ENCODE measurements around the gene SLC39A11.
"Not testable (repeated sequence)": the region's sequence is repeated elsewhere in the genome, so short reads cannot be mapped to it uniquely, and the experiment has no call there.

The SLC39A11 gene

GRCh38 chr17:72920513-72920912 is 172.0 kb downstream of the SLC39A11 start:
- TF ChIP-seq TAF1 (IDR thresholded peaks at IDR 0.05; ENCODE audit: low read depth, low read length) (no peak), SPI1 (IDR thresholded peaks at IDR 0.05; ENCODE audit: low read depth, low read length) (no peak), POLR2AphosphoS5 (IDR thresholded peaks at IDR 0.05; ENCODE audit: low read depth, low read length) (no peak), POLR2A (IDR thresholded peaks at IDR 0.05; ENCODE audit: low read depth, low read length) (no peak), POU2F2 (IDR thresholded peaks at IDR 0.05; ENCODE audit: low read depth, low read length) (no peak), PAX5 (IDR thresholded peaks at IDR 0.05; ENCODE audit: insufficient read depth, low read length, severe bottlenecking) (no peak)
- DNase-seq (ENCODE audit: insufficient read length, low spot score) (no peak), FAIRE-seq (no peak)

GRCh38 chr17:72916991-72917390 is 175.5 kb downstream of the SLC39A11 start:
- no peak for DNase-seq (ENCODE audit: insufficient read length, low spot score)
- TF ChIP-seq POU2F2 (IDR thresholded peaks at IDR 0.05; ENCODE audit: low read depth, low read length) (no peak), POLR2A (IDR thresholded peaks at IDR 0.05; ENCODE audit: low read depth, low read length) (no peak), TAF1 (IDR thresholded peaks at IDR 0.05; ENCODE audit: low read depth, low read length) (no peak), SPI1 (IDR thresholded peaks at IDR 0.05; ENCODE audit: low read depth, low read length) (no peak), PAX5 (IDR thresholded peaks at IDR 0.05; ENCODE audit: insufficient read depth, low read length, severe bottlenecking) (no peak), POLR2AphosphoS5 (IDR thresholded peaks at IDR 0.05; ENCODE audit: low read depth, low read length) (no peak)
- no peak for FAIRE-seq

GRCh38 chr17:72915625-72916081 is 176.8 kb downstream of the SLC39A11 start:
- TF ChIP-seq SPI1 (IDR thresholded peaks at IDR 0.05; ENCODE audit: low read depth, low read length) (no peak), TAF1 (IDR thresholded peaks at IDR 0.05; ENCODE audit: low read depth, low read length) (no peak), POLR2A (IDR thresholded peaks at IDR 0.05; ENCODE audit: low read depth, low read length) (no peak), POLR2AphosphoS5 (IDR thresholded peaks at IDR 0.05; ENCODE audit: low read depth, low read length) (no peak), POU2F2 (IDR thresholded peaks at IDR 0.05; ENCODE audit: low read depth, low read length) (no peak), PAX5 (IDR thresholded peaks at IDR 0.05; ENCODE audit: insufficient read depth, low read length, severe bottlenecking) (no peak)
- FAIRE-seq (no peak), DNase-seq (ENCODE audit: insufficient read length, low spot score) (no peak)

- TF ChIP-seq SPI1 (IDR thresholded peaks at IDR 0.05; ENCODE audit: low read depth, low read length): no peak
- TF ChIP-seq POU2F2 (IDR thresholded peaks at IDR 0.05; ENCODE audit: low read depth, low read length): no peak
- no peak for TF ChIP-seq POLR2A (IDR thresholded peaks at IDR 0.05; ENCODE audit: low read depth, low read length)
- no peak for TF ChIP-seq POLR2AphosphoS5 (IDR thresholded peaks at IDR 0.05; ENCODE audit: low read depth, low read length)
- TF ChIP-seq PAX5 (IDR thresholded peaks at IDR 0.05; ENCODE audit: insufficient read depth, low read length, severe bottlenecking): no peak
- no peak for TF ChIP-seq TAF1 (IDR thresholded peaks at IDR 0.05; ENCODE audit: low read depth, low read length)
- FAIRE-seq: no peak
- no peak for DNase-seq (ENCODE audit: insufficient read length, low spot score)
Observed at GRCh38 chr17:72913142-72913682, 179.3 kb downstream of the SLC39A11 start.

GRCh38 chr17:72906306-72906705 is 186.2 kb downstream of the SLC39A11 start:
- no peak for FAIRE-seq
- TF ChIP-seq TAF1 (IDR thresholded peaks at IDR 0.05; ENCODE audit: low read depth, low read length) (no peak), POU2F2 (IDR thresholded peaks at IDR 0.05; ENCODE audit: low read depth, low read length) (no peak), POLR2A (IDR thresholded peaks at IDR 0.05; ENCODE audit: low read depth, low read length) (no peak), POLR2AphosphoS5 (IDR thresholded peaks at IDR 0.05; ENCODE audit: low read depth, low read length) (no peak), PAX5 (IDR thresholded peaks at IDR 0.05; ENCODE audit: insufficient read depth, low read length, severe bottlenecking) (no peak), SPI1 (IDR thresholded peaks at IDR 0.05; ENCODE audit: low read depth, low read length) (no peak)

GRCh38 chr17:72903522-72903921 is 189.0 kb downstream of the SLC39A11 start:
- DNase-seq (ENCODE audit: insufficient read length, low spot score): no peak
- no peak for FAIRE-seq
- TF ChIP-seq POU2F2 (IDR thresholded peaks at IDR 0.05; ENCODE audit: low read depth, low read length): no peak
- TF ChIP-seq POLR2AphosphoS5 (IDR thresholded peaks at IDR 0.05; ENCODE audit: low read depth, low read length): no peak
- no peak for TF ChIP-seq TAF1 (IDR thresholded peaks at IDR 0.05; ENCODE audit: low read depth, low read length)
- no peak for TF ChIP-seq SPI1 (IDR thresholded peaks at IDR 0.05; ENCODE audit: low read depth, low read length)
- TF ChIP-seq POLR2A (IDR thresholded peaks at IDR 0.05; ENCODE audit: low read depth, low read length): no peak
- TF ChIP-seq PAX5 (IDR thresholded peaks at IDR 0.05; ENCODE audit: insufficient read depth, low read length, severe bottlenecking): no peak

More at GRCh38 chr17:72906306-72906705, 186.2 kb downstream of the SLC39A11 start:
- DNase-seq (ENCODE audit: insufficient read length, low spot score): no peak

GRCh38 chr17:72901657-72902056 is 190.8 kb downstream of the SLC39A11 start:
- FAIRE-seq (no peak), DNase-seq (ENCODE audit: insufficient read length, low spot score) (no peak)
- no peak for TF ChIP-seq PAX5 (IDR thresholded peaks at IDR 0.05; ENCODE audit: insufficient read depth, low read length, severe bottlenecking)
- TF ChIP-seq TAF1 (IDR thresholded peaks at IDR 0.05; ENCODE audit: low read depth, low read length): no peak
- no peak for TF ChIP-seq POLR2A (IDR thresholded peaks at IDR 0.05; ENCODE audit: low read depth, low read length)
- TF ChIP-seq POU2F2 (IDR thresholded peaks at IDR 0.05; ENCODE audit: low read depth, low read length): no peak
- no peak for TF ChIP-seq POLR2AphosphoS5 (IDR thresholded peaks at IDR 0.05; ENCODE audit: low read depth, low read length)
- no peak for TF ChIP-seq SPI1 (IDR thresholded peaks at IDR 0.05; ENCODE audit: low read depth, low read length)

GRCh38 chr17:72901083-72901482 is 191.4 kb downstream of the SLC39A11 start:
- no peak for DNase-seq (ENCODE audit: insufficient read length, low spot score)
- no peak for FAIRE-seq
- TF ChIP-seq PAX5 (IDR thresholded peaks at IDR 0.05; ENCODE audit: insufficient read depth, low read length, severe bottlenecking) (no peak), POLR2A (IDR thresholded peaks at IDR 0.05; ENCODE audit: low read depth, low read length) (no peak), TAF1 (IDR thresholded peaks at IDR 0.05; ENCODE audit: low read depth, low read length) (no peak)

- DNase-seq (ENCODE audit: insufficient read length, low spot score): no peak
- FAIRE-seq: no peak
- TF ChIP-seq PAX5 (IDR thresholded peaks at IDR 0.05; ENCODE audit: insufficient read depth, low read length, severe bottlenecking): no peak
- TF ChIP-seq TAF1 (IDR thresholded peaks at IDR 0.05; ENCODE audit: low read depth, low read length): no peak
- TF ChIP-seq SPI1 (IDR thresholded peaks at IDR 0.05; ENCODE audit: low read depth, low read length): no peak
- no peak for TF ChIP-seq POLR2AphosphoS5 (IDR thresholded peaks at IDR 0.05; ENCODE audit: low read depth, low read length)
- no peak for TF ChIP-seq POLR2A (IDR thresholded peaks at IDR 0.05; ENCODE audit: low read depth, low read length)
- no peak for TF ChIP-seq POU2F2 (IDR thresholded peaks at IDR 0.05; ENCODE audit: low read depth, low read length)
Observed at GRCh38 chr17:72900654-72900971, 191.9 kb downstream of the SLC39A11 start.

GRCh38 chr17:72898725-72899124 is 193.8 kb downstream of the SLC39A11 start:
- FAIRE-seq (no peak), DNase-seq (ENCODE audit: insufficient read length, low spot score) (no peak)
- TF ChIP-seq POLR2A (IDR thresholded peaks at IDR 0.05; ENCODE audit: low read depth, low read length) (no peak), PAX5 (IDR thresholded peaks at IDR 0.05; ENCODE audit: insufficient read depth, low read length, severe bottlenecking) (no peak), SPI1 (IDR thresholded peaks at IDR 0.05; ENCODE audit: low read depth, low read length) (no peak), POU2F2 (IDR thresholded peaks at IDR 0.05; ENCODE audit: low read depth, low read length) (no peak), TAF1 (IDR thresholded peaks at IDR 0.05; ENCODE audit: low read depth, low read length) (no peak), POLR2AphosphoS5 (IDR thresholded peaks at IDR 0.05; ENCODE audit: low read depth, low read length) (no peak)

GRCh38 chr17:72896288-72896687 is 196.2 kb downstream of the SLC39A11 start:
- FAIRE-seq; DNase-seq (ENCODE audit: insufficient read length, low spot score): not testable (repeated sequence)

All from GM12891 (cell line).